Sigmoid colon (tissue), 7 donors: Measurements from ENCODE around the gene NCAPG2. TPM values are rescaled to one million over a fixed set of nuclear protein-coding genes. Genes with fewer than 3 reads are reported as not detected.

Experiments used
- DNase-seq: peaks from one replicate; pipeline ENCODE4 v3.0.0-alpha.2; 2019
- H3K27ac ChIP-seq, 4 donors: fragments of 200-600 bp; sonication (generic); one replicate each; pipeline ENCODE4 v1.5.1; 2016 to 2019; ENCODE audit warnings: mild to moderate bottlenecking in 1 of 4
- H3K27me3 ChIP-seq, 3 donors: fragments of 200-600 bp; sonication (generic); one replicate each; pipeline ENCODE4 v1.5.1; 2019; ENCODE audit warnings: mild to moderate bottlenecking in 1 of 3
- H3K36me3 ChIP-seq, 4 donors: fragments of 200-600 bp; sonication (generic); one replicate each; pipeline ENCODE4 v1.5.1; 2016 to 2019
- H3K4me1 ChIP-seq, 4 donors: fragments of 200-600 bp; sonication (generic); one replicate each; pipeline ENCODE4 v1.5.1; 2017 to 2019
- H3K4me3 ChIP-seq, 4 donors: fragments of 200-600 bp; sonication (generic); one replicate each; pipeline ENCODE4 v1.5.1; 2017 to 2019; ENCODE audit warnings: mild to moderate bottlenecking in 2 of 4, moderate library complexity in 1 of 4
- H3K9me3 ChIP-seq, 4 donors: fragments of 200-600 bp in 3 of 4; sonication (generic) in 3 of 4; one replicate each; pipeline versions ENCODE4 v1.5.1 to v1.6.1; 2013 to 2019
- EP300 ChIP-seq, 4 donors: sonication (generic); formaldehyde crosslinking; IDR thresholded peaks; one replicate each; pipeline ENCODE4 v1.6.1; 2017; ENCODE audit warnings: antibody characterized with exemption in 4 of 4
- POLR2A ChIP-seq, 2 donors: fragments of 450-650 bp; IDR thresholded peaks; one replicate each; pipeline ENCODE4 v1.6.1; 2016; ENCODE audit warnings: antibody characterized with exemption in 2 of 2, mild to moderate bottlenecking in 2 of 2, moderate library complexity in 2 of 2
- POLR2AphosphoS5 ChIP-seq, 4 donors: sonication (generic); formaldehyde crosslinking; IDR thresholded peaks; one replicate each; pipeline ENCODE4 v1.6.1; 2017; ENCODE audit warnings: antibody characterized with exemption in 4 of 4
- WGBS, 2 donors: extraction: QIAGEN DNeasy Blood & Tissue Kit; methylation state at CpG; one replicate each; pipeline ENCODE4 v1.1.7; 2013; 5-methylcytosine and 5-hydroxymethylcytosine counted together
- intact Hi-C: fragments of 100-400 bp; cut with DNase I; formaldehyde crosslinking; loops from one replicate; pipeline ENCODE4 v1.15.1; 2023
- polyA plus RNA-seq, 3 donors: library from polyadenylated mRNA; stranded (reverse); fragments of 200-250 nt; gene quantifications; one replicate each; pipeline ENCODE4 v1.2.3, GENCODE V29; 2013
- small RNA-seq, 3 donors: library from RNA; depleted of rRNA; stranded (forward); fragments of <200 nt; gene quantifications; one replicate each; pipeline ENCODE3, GENCODE V24; 2016
- total RNA-seq, 4 donors: library from RNA; depleted of rRNA; stranded (reverse); fragments of >200 nt; gene quantifications; one replicate each; pipeline ENCODE4 v1.1.0, GENCODE V29; 2016
- TF ChIP-seq, protein P1 (sequence below), 4 experiments: fragments of 450-650 bp in 3 of 4; fragments of 200-600 bp in 1 of 4; IDR thresholded peaks; one replicate each; pipeline ENCODE4 v1.5.1; 2016 to 2019; ENCODE audit warnings: antibody characterized with exemption in 4 of 4, mild to moderate bottlenecking in 3 of 4, moderate library complexity in 2 of 4
- donor health status: healthy with polysubstance abuse.
- donor health status: Bipolar disorder and iron deficiency.
- donor health status: healthy.

NCAPG2 gene
- total and polyA plus RNA-seq, 7 donors: 1.2 to 11.5 (median 4.4) TPM

DNA sequence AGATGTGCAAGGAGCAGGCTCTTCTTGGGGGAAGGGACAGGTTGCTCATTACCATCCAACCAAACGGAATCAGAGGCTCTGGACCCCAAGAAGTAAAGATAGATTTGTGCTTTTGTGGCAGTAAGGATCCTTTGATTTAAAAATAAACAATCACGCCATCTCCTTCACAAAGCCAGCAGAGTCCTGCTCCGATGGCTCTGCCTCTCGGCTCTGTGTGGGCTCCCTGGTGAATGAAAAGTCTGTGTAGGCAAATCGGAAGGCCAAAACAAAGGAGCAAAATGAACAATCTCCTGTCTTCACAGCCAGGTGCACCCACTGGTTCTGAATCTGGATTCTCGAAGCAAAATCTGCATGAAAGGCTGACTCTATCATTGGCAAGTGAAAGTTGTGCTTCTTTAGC, 120.8 kb downstream of the NCAPG2 start:
- Histone ChIP-seq H3K27me3 (peaks cover 2 to 56% (median 36%) of the 10 kb centered on the region in 3 donors), H3K4me1 (peaks cover 0 to 28% (median 26%) of the 10 kb centered on the region in 4 donors)
- intact Hi-C loops: no loop called here

GRCh38 chr7:158583143-158583542, 121.5 kb downstream of the NCAPG2 start:
- H3K4me3 ChIP-seq: no peak overlapping the region
- intact Hi-C loops: no loop called here
- DNase-seq: peak; percentile 0
- peaks cover 0 to 10% (median 8%) of the 10 kb centered on the region in 4 donors for H3K9me3 ChIP-seq
- peaks cover 2 to 56% (median 36%) of the 10 kb centered on the region in 3 donors for H3K27me3 ChIP-seq
- H3K36me3 ChIP-seq: no peaks in the 10 kb centered on the region
- WGBS, 2 donors: 79 to 89% methylated on average over 5 of the region's 5 CpGs
- H3K4me1 ChIP-seq: peaks cover 0 to 24% (median 23%) of the 10 kb centered on the region in 4 donors
- no peak overlapping the region for H3K27ac ChIP-seq
- TF ChIP-seq POLR2A (IDR thresholded peaks at IDR 0.05): no peak
- TF ChIP-seq, protein P1, sequence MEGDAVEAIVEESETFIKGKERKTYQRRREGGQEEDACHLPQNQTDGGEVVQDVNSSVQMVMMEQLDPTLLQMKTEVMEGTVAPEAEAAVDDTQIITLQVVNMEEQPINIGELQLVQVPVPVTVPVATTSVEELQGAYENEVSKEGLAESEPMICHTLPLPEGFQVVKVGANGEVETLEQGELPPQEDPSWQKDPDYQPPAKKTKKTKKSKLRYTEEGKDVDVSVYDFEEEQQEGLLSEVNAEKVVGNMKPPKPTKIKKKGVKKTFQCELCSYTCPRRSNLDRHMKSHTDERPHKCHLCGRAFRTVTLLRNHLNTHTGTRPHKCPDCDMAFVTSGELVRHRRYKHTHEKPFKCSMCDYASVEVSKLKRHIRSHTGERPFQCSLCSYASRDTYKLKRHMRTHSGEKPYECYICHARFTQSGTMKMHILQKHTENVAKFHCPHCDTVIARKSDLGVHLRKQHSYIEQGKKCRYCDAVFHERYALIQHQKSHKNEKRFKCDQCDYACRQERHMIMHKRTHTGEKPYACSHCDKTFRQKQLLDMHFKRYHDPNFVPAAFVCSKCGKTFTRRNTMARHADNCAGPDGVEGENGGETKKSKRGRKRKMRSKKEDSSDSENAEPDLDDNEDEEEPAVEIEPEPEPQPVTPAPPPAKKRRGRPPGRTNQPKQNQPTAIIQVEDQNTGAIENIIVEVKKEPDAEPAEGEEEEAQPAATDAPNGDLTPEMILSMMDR (IDR thresholded peaks at IDR 0.05): no peak
- TF ChIP-seq EP300 (IDR thresholded peaks at IDR 0.05): no peak
- no peak for TF ChIP-seq POLR2AphosphoS5 (IDR thresholded peaks at IDR 0.05)

More for the DNA sequence above, 120.8 kb downstream of the NCAPG2 start:
- no peak overlapping the region for H3K4me3 ChIP-seq
- no peak overlapping the region for H3K27ac ChIP-seq
- TF ChIP-seq, protein P1 (IDR thresholded peaks at IDR 0.05): no peak
- TF ChIP-seq POLR2AphosphoS5 (IDR thresholded peaks at IDR 0.05) (no peak), POLR2A (IDR thresholded peaks at IDR 0.05) (no peak), EP300 (IDR thresholded peaks at IDR 0.05) (no peak)
- peaks cover 0 to 10% (median 8%) of the 10 kb centered on the region in 4 donors for H3K9me3 ChIP-seq
- no peak for DNase-seq
- 79 to 86% methylated on average over 6 of the region's 6 CpGs for WGBS, 2 donors
- H3K36me3 ChIP-seq: no peaks in the 10 kb centered on the region

GRCh38 chr7:158582089-158582456, 122.5 kb downstream of the NCAPG2 start:
- Histone ChIP-seq H3K4me3 (no peak overlapping the region), H3K36me3 (no peaks in the 10 kb centered on the region), H3K27ac (no peak overlapping the region), H3K9me3 (peaks cover 0 to 10% (median 8%) of the 10 kb centered on the region in 4 donors), H3K27me3 (peaks cover 2 to 56% (median 36%) of the 10 kb centered on the region in 3 donors), H3K4me1 (peaks cover 0 to 16% (median 16%) of the 10 kb centered on the region in 4 donors)
- WGBS, 2 donors: 19 to 69% methylated on average over 6 of the region's 6 CpGs
- peak; percentile 19 for DNase-seq
- intact Hi-C loops: no loop called here
- TF ChIP-seq EP300 (IDR thresholded peaks at IDR 0.05) (no peak), POLR2A (IDR thresholded peaks at IDR 0.05) (no peak), POLR2AphosphoS5 (IDR thresholded peaks at IDR 0.05) (no peak)
- TF ChIP-seq, protein P1 (IDR thresholded peaks at IDR 0.05): no peak

DNA sequence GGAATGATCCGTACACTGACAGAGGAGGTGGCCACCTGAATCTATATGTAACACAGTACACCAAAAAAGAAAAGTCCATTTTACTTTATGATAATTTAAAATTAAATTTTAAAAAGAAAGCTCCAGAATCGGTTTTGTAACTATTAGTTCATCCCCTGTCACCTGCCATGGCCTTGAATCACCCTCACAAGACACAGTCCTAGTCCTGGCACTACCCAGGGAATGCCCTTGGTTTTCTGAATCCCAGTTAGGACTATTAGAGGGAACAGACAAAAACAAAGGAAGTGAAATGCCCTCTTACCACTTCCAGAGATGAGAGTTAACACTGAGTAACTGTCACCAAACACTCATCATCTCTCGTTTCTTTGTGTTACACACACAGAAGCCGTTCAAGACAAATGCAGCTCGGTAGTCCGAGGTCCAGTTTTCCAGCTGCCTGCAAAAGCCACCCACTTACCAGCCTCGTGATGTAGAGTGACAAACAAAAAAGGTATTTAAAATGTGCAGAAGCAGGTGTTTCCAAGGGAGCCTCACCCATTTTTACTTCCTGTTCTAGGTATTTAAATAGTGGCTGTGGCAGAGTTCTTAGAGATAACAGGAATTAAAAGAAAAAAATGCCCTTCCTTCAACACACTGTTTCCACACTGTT, 123.0 kb downstream of the NCAPG2 start:
- Histone ChIP-seq H3K36me3 (no peaks in the 10 kb centered on the region), H3K9me3 (peaks cover 0 to 10% (median 8%) of the 10 kb centered on the region in 4 donors), H3K27me3 (peaks cover 0 to 52% (median 33%) of the 10 kb centered on the region in 3 donors), H3K4me3 (no peak overlapping the region), H3K27ac (no peak overlapping the region), H3K4me1 (peaks cover 0 to 11% (median 11%) of the 10 kb centered on the region in 4 donors)
- TF ChIP-seq POLR2AphosphoS5 (IDR thresholded peaks at IDR 0.05) (no peak), EP300 (IDR thresholded peaks at IDR 0.05) (no peak), POLR2A (IDR thresholded peaks at IDR 0.05) (no peak)
- TF ChIP-seq, protein P1 (IDR thresholded peaks at IDR 0.05): no peak
- WGBS, 2 donors: 28 to 56% methylated on average over 7 of the region's 7 CpGs
- peak; percentile 5 for DNase-seq
- intact Hi-C loops: no loop called here

Small RNA genes lying within 50 kb of the gene (small RNA-seq; reads per million reads assigned to genes)
- gene MIR5707: 0 reads per million in 3 donors
- 0 reads per million in 3 donors for gene THAP5P1

Other genes with a start within 250 kb of the NCAPG2 start
- gene PTPRN2, start 117.0 kb downstream of the NCAPG2 start, total RNA-seq: 1 to 10 TPM; 4.9 to 7.1 (median 5.4) TPM
- 1 to 10 TPM; 3.2 to 6.6 (median 5.5) TPM for gene PTPRN2, start 117.0 kb downstream of the NCAPG2 start, polyA plus RNA-seq
- 100 to 1,000 TPM; 105 to 127 (median 119) TPM for gene ESYT2, start 124.7 kb upstream of the NCAPG2 start, total RNA-seq
- 10 to 100 TPM in 2 of 3 donors, 1 to 10 TPM in 1; 6.9 to 38.6 (median 11.4) TPM for gene ESYT2, start 124.7 kb upstream of the NCAPG2 start, polyA plus RNA-seq
- 10 to 100 TPM; 22.1 to 35.3 (median 26.9) TPM for gene DYNC2I1, start 151.8 kb upstream of the NCAPG2 start, total RNA-seq
- 100 to 1,000 TPM in 1 of 3 donors, 1 to 10 TPM in 2; 8.7 to 107 (median 9.6) TPM for gene DYNC2I1, start 151.8 kb upstream of the NCAPG2 start, polyA plus RNA-seq